ENCODE data around the gene SMPD3. TPM values are rescaled to one million over a fixed set of nuclear protein-coding genes. Genes with fewer than 3 reads are reported as not detected.
A peak's percentile ranks its signal among the peaks of the same experiment; 100 is the strongest.

The SMPD3 gene
- total RNA-seq, 1 experiment from 2014 or later: 0.89 TPM

DNA sequence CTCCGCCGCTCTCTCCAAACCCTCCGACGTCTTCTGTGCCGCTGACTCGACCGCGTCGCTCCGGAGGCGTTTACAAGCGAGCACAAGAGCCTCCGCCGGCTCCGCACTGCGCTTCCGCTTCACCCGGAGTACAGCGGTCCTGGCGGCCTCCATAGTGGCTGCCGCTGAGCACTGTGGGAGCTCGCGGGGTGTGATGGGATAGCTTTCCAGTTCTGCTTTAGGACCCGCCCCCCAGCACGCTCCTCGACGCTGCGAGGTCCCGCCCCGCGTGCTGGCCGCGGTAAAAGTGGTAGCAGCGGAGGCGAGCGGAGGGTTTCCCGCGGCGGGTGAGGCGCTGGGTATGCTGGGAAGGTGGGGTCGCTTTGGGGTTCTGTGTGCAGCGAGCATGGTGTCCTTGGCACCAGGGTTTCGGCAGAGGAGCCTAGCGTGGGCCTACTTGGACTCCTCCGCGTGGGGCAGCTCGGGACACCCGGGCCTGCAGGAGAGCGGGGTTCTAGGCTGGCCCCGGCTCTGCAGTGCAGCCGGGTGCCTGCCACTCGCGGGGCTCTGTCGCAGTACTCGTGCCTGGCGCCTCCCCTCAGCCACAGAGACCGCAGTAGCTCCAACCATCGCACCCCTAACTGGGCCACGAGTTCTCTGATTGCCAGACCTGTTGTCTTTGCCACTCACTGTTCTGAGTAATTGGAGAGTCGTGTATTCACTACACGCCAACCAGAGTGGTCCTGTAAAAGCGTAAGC is 137.4 kb downstream of the SMPD3 start, which contains the start of the genes PRMT7 and SLC7A6OS:
Gene PRMT7 (plus strand): TSS at position 246 of the 738 bp plus-strand sequence. CDS start 4,961 bp downstream, outside the sequence.
Gene SLC7A6OS (minus strand): TSS at position 173 of the 738 bp plus-strand sequence. CDS start 20 bp downstream, at position 153.
- peak; percentile 90 for TF ChIP-seq SIN3A (IDR thresholded peaks at IDR 0.05; ENCODE audit: low read depth)
- TF ChIP-seq EGR1 (IDR thresholded peaks at IDR 0.05; ENCODE audit: low read depth): 0 out of 2 replicates have a peak, but pooled peaks have one; percentile 11
- 0 out of 2 replicates have a peak, but pooled peaks have one; percentile 12 for TF ChIP-seq CBX3 (IDR thresholded peaks at IDR 0.05; ENCODE audit: low read depth)
- no peak for TF ChIP-seq EZH2phosphoT487 (IDR thresholded peaks at IDR 0.05; ENCODE audit: borderline replicate concordance)
- peak; percentile 93 for TF ChIP-seq MAX (IDR thresholded peaks at IDR 0.05)
- TF ChIP-seq, protein P1, sequence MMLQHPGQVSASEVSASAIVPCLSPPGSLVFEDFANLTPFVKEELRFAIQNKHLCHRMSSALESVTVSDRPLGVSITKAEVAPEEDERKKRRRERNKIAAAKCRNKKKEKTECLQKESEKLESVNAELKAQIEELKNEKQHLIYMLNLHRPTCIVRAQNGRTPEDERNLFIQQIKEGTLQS (IDR thresholded peaks at IDR 0.05): no peak
- no peak for TF ChIP-seq EZH2 (IDR thresholded peaks at IDR 0.05)
- TF ChIP-seq POLR2A (IDR thresholded peaks at IDR 0.05; ENCODE audit: borderline replicate concordance, extremely low read depth, insufficient read depth, insufficient read length): peak; percentile 89
- peak; percentile 56 for TF ChIP-seq SP1 (IDR thresholded peaks at IDR 0.05; ENCODE audit: low read depth)
- TF ChIP-seq ZFX (IDR thresholded peaks at IDR 0.05): peak; percentile 86
- TF ChIP-seq ELF1 (IDR thresholded peaks at IDR 0.05; ENCODE audit: borderline replicate concordance, low read depth): peak; percentile 76
- peak; percentile 94 for TF ChIP-seq YY1 (IDR thresholded peaks at IDR 0.05; ENCODE audit: extremely low read depth, insufficient replicate concordance, low read depth, low read length)
- peak; percentile 94 for TF ChIP-seq POLR2AphosphoS5 (IDR thresholded peaks at IDR 0.05; ENCODE audit: low read depth, low read length)
- TSS peak; percentile 61 for BruUV-seq (replicated peaks)
- CTCF ChIA-PET: interaction anchor here (0.7 to 1.4 kb wide), 7 partner anchors 16 to 427 kb away, joined by 3 to 5 read pairs (median 4); partner anchors contain the start of gene SLC7A6
- POLR2A ChIA-PET: interaction anchor here (0.8 to 1.4 kb wide), 4 partner anchors 8 to 47 kb away, joined by 4 to 6 read pairs (median 4); partner anchors contain the start of gene SLC7A6
- Histone ChIP-seq H3K4me2 (ENCODE audit: low read length) (peak within 1 kb of the TSS; percentile 88), H3K9ac (ENCODE audit: low read length) (peak within 1 kb of the TSS; percentile 84), H2AFZ (ENCODE audit: low read depth, low read length, poor library complexity, severe bottlenecking) (peak within 1 kb of the TSS; percentile 47), H3K27ac (ENCODE audit: low read depth, low read length) (peak within 1 kb of the TSS; percentile 70), H3K4me1 (ENCODE audit: control insufficient read depth in 1 of 2, insufficient read depth in 2 of 2, low read length in 2 of 2) (peaks cover 7 to 17% of the 10 kb centered on the region in 2 experiments; a peak in 3 of 4 replicates), H3K79me2 (ENCODE audit: insufficient read depth, low read length) (peaks cover 89% of the 10 kb centered on the region), H4K20me1 (ENCODE audit: insufficient read depth) (no peaks in the 10 kb centered on the region), H3K9me3 (ENCODE audit: control insufficient read depth in 1 of 2, insufficient read depth in 1 of 2, low read depth in 1 of 2, low read length in 2 of 2) (no peaks in the 10 kb centered on the region), H3K27me3 (ENCODE audit: insufficient read depth, low read length) (no peaks in the 10 kb centered on the region), H3K9me2 (ENCODE audit: insufficient read depth) (no peaks in the 10 kb centered on the region), H3K4me3 (replicated peaks in 1 of 2; ENCODE audit: low read depth in 1 of 2, low read length in 2 of 2) (peak within 1 kb of the TSS; percentile 96 to 97), H3K36me3 (ENCODE audit: control insufficient read depth in 1 of 2, insufficient read depth in 2 of 2, low read length in 2 of 2) (peaks cover 14 to 17% of the 10 kb centered on the region in 2 experiments; a peak in 2 of 4 replicates)
- intact Hi-C loops (cut with micrococcal nuclease): loop anchor here (2.0 to 5.0 kb wide), 2 partner anchors 44 to 76 kb away; no protein-coding TSS in a partner anchor
- RAD21 ChIA-PET (ENCODE audit: low non-redundant PET in 1 of 2, low total read pairs in 2 of 2, uncharacterized antibody in 2 of 2, unreplicated experiment in 2 of 2): interaction anchor here (0.6 to 1.0 kb wide), 3 partner anchors 47 to 226 kb away, joined by 3 to 5 read pairs (median 4); partner anchors contain the start of genes NFATC3 (in 1 of the 2) and SLC7A6 (in 1 of the 2)
- ATAC-seq: peak; percentile 97
- DNase-seq (ENCODE audit: low read depth, low spot score): peak; percentile 74

Data from HCT116 (cell line).